Upper lobe of left lung (tissue), 4 donors: ENCODE data around the gene ACTR3.

Source experiments
- POLR2A ChIP-seq, 4 donors: fragments of 450-650 bp; IDR thresholded peaks; one replicate each; pipeline ENCODE4 v1.5.1; 2016 to 2017; ENCODE audit warnings: antibody characterized with exemption in 4 of 4, mild to moderate bottlenecking in 2 of 4
- TF ChIP-seq, protein P1 (sequence below), 6 experiments: fragments of 450-650 bp in 4 of 6; fragments of 200-600 bp in 2 of 6; sonication (generic) in 2 of 6; IDR thresholded peaks; one replicate each; pipeline ENCODE4 v1.5.1; 2016 to 2019; ENCODE audit warnings: antibody characterized with exemption in 6 of 6

DNA sequence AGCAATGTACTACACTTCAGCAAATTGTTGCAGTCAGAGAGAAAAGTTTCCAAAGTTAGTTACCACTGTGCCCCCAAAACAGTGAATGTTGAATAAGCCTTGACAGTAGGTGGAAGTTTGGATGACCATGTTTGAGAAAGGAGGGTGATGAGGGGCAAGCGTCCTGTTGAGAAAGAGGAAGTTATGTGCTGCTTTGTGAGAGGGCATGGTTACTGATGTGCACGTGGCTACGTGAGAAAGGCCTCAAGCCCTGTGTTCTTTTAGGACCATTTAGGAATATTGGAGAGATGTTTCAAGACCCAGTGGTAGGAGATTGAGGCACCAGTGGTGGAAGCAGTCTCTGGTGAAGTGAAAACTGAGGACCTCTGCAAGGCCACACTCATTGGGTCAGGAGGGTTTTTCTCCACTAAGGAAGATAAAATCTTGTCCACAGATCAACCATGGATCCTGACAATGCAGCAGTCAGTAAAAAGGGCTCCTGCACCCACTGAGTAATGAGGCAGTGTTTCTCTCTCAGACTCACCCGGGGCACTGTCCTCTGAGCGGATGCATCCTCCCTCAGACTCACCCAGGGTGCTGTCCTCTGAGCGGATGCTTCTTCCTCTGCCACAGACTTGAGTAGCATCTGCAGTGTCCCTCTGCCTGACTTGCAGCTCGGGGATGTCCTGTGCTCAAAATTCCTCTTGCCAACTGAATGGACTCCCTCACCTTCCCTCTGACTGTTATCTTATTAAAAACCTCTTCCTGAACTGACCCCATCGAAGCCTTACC is 34.7 kb upstream of the ACTR3 start:
- TF ChIP-seq, protein P1, sequence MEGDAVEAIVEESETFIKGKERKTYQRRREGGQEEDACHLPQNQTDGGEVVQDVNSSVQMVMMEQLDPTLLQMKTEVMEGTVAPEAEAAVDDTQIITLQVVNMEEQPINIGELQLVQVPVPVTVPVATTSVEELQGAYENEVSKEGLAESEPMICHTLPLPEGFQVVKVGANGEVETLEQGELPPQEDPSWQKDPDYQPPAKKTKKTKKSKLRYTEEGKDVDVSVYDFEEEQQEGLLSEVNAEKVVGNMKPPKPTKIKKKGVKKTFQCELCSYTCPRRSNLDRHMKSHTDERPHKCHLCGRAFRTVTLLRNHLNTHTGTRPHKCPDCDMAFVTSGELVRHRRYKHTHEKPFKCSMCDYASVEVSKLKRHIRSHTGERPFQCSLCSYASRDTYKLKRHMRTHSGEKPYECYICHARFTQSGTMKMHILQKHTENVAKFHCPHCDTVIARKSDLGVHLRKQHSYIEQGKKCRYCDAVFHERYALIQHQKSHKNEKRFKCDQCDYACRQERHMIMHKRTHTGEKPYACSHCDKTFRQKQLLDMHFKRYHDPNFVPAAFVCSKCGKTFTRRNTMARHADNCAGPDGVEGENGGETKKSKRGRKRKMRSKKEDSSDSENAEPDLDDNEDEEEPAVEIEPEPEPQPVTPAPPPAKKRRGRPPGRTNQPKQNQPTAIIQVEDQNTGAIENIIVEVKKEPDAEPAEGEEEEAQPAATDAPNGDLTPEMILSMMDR (IDR thresholded peaks at IDR 0.05): no peak
- no peak for TF ChIP-seq POLR2A (IDR thresholded peaks at IDR 0.05)
